Right ventricle myocardium inferior (tissue), 1 donor: ENCODE data around the gene CCR4. TPM values are rescaled to one million over a fixed set of nuclear protein-coding genes. Genes with fewer than 3 reads are reported as not detected.
"Not testable (repeated sequence)": the region's sequence is repeated elsewhere in the genome, so short reads cannot be mapped to it uniquely, and the experiment has no call there.

Experiments used
- ATAC-seq: fragments of 200-7000 bp; cut with Tn5 transposase; one replicate; pipeline ENCODE4 v1.9.1; 2020; ENCODE audit warnings: mild to moderate bottlenecking, moderate library complexity
- DNase-seq: peaks from one replicate; pipeline ENCODE4 v3.0.0; 2021; ENCODE audit errors: missing footprints
- intact Hi-C: fragments of 100-400 bp; cut with DNase I; formaldehyde crosslinking; loops from one replicate; pipeline ENCODE4 v1.11.0; 2022
- long read RNA-seq: library from polyadenylated mRNA; unstranded; transcript quantifications from one replicate; pipeline ENCODE4 v2.0.0, GENCODE V29; 2021
- total RNA-seq: library from RNA; stranded (reverse); fragmentation: NEBNext Ultra II Directional; extraction: Animal tissue kit (Norgen Biotek cat#: 25700); gene quantifications from one replicate; pipeline ENCODE4 v1.2.1, GENCODE V29; 2021
- donor health status: DM: no; HTN: yes; CAD: no; lungs with severe emphysema.

Gene CCR4
- 0.08 TPM for total RNA-seq
- long read RNA-seq = 0 reads

GRCh38 chr3:32951410-32951811 lies at the start of gene CCR4:
CCR4 (plus strand) TSS chr3:32951644; CDS start chr3:32953423, 1,779 bp downstream.
- ATAC-seq (no peak), DNase-seq (no peak)
- intact Hi-C loops = no loop called here

- intact Hi-C loops = loop anchor here (5.0 kb wide), 1 partner anchor 171 kb away; no protein-coding TSS in a partner anchor
- not testable (repeated sequence) for ATAC-seq, DNase-seq
Observed at GRCh38 chr3:32902887-32903371, 48.5 kb upstream of the CCR4 start.

DNA sequence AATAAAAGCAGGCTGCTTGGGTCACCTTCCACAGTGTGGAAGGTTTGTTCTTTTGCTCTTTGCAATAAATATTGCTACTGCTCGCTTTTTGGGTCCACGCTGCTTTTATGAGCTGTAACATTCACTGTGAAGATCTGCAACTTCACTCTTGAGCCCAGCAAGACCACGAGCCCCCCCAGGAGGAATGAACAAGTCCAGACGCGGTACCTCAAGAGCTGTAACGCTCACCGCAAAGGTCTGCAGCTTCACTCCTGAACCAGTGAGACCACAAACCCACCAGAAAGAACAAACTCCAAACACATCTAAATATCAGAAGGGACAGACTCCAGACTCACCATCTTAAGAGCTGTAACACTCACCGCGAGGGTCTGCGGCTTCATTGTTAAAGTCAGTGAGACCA lies 47.5 kb upstream of the CCR4 start:
- ATAC-seq = no peak
- DNase-seq = no peak
- intact Hi-C loops = loop anchor here (5.0 kb wide), 1 partner anchor 172 kb away; no protein-coding TSS in a partner anchor

GRCh38 chr3:32909999-32910398 lies 41.4 kb upstream of the CCR4 start:
- intact Hi-C loops = no loop called here
- DNase-seq = no peak
- ATAC-seq = no peak

DNA sequence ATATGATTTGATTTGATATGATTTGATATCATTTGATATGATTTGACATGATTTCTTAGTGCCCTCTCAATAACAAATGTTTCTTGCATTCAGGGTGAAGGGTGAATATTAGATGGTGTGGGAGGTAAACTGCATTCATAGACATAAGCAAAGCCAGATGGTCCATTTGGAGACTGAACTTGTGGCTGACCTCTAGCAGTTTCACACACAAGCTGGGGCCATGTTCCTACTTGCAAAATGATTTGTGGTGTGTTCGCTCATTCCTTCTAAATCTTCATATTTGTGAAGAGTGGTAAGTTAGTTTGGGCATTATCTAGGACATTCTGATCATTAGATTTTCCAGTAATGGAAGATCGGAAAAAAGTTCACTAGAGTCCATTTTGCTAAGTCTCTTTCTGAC lies 40.5 kb upstream of the CCR4 start:
- DNase-seq = no peak
- intact Hi-C loops = no loop called here
- no peak for ATAC-seq

GRCh38 chr3:32912046-32912445 lies 39.4 kb upstream of the CCR4 start:
- ATAC-seq (no peak), DNase-seq (no peak)
- intact Hi-C loops = no loop called here

- peak; percentile 86 for ATAC-seq
- no peak for DNase-seq
- intact Hi-C loops = no loop called here
Observed at GRCh38 chr3:32913790-32914446, 37.5 kb upstream of the CCR4 start.

GRCh38 chr3:32919920-32920319 lies 31.5 kb upstream of the CCR4 start:
- ATAC-seq = no peak
- DNase-seq = no peak
- intact Hi-C loops = no loop called here

- intact Hi-C loops = no loop called here
- no peak for ATAC-seq
- no peak for DNase-seq
Observed at GRCh38 chr3:32922078-32922477, 29.4 kb upstream of the CCR4 start.

DNA sequence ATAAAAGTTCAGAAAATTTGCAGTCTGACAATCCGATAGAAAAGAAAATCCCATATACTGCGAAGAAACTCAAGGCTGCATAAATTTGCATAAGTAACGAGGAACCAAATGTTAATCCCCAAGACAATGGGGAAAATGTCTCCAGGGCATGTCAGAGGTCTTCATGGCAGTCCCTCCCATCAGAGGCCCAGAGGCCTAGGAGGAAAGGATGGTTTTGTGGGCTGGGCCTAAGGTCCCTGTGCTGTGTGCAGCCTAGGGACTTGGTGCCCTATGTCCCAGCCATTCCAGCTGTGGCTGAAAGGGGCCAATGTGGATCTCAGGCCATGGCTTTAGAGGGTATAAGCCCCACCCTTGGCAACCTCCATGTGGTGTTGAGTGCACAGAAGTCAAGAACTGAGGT lies 21.3 kb upstream of the CCR4 start:
- intact Hi-C loops = no loop called here

DNA sequence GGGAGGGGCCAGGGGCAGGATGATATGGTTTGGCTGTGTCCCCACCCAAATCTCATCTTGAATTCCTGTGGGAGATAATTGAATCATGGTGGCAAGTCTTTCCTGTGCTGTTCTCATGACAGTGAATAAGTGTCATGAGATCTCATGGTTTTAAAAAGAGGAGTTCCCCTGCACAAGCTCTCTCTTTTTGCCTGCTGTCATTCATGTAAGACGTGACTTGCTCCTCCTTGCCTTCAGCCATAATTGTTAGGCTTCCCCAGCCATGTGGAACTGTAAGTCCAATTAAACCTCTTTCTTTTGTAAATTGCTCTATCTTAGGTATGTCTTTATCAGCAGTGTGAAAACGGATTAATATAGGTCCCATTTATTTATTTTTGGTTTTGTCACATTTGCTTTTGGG lies 20.2 kb upstream of the CCR4 start:
- DNase-seq, ATAC-seq, intact Hi-C loops: not testable (repeated sequence)

More for the DNA sequence above, 21.3 kb upstream of the CCR4 start:
- DNase-seq (no peak), ATAC-seq (no peak)

DNA sequence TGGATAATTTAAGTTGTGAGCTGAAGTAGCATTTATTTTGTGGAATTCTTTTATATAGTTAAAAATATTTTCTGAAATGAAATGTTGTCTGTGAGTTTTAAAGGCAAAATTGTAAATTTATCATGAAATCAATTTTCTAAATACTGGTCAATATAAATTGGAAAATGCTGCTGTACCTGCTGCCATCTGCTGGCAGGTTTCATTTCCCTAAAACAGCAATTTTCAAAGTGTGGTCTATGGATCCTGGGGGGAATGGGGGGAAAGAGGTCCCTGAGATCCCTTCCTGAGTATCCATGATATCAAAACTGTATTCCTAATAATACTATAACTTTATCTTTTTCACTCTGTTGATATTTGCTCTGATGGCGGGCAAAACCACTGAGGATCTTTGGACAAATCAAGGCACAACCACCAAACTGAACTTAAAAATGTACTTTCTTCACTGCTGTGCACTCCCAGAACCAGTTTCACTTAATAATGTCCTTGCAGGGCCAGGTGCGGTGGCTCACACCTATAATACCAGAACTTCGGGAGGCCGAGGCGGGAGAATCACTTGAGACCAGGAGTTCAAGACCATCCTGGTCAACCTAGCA lies 17.2 kb upstream of the CCR4 start:
- intact Hi-C loops = loop anchor here (2.0 kb wide), 1 partner anchor 201 kb away; no protein-coding TSS in a partner anchor
- DNase-seq = no peak

DNA sequence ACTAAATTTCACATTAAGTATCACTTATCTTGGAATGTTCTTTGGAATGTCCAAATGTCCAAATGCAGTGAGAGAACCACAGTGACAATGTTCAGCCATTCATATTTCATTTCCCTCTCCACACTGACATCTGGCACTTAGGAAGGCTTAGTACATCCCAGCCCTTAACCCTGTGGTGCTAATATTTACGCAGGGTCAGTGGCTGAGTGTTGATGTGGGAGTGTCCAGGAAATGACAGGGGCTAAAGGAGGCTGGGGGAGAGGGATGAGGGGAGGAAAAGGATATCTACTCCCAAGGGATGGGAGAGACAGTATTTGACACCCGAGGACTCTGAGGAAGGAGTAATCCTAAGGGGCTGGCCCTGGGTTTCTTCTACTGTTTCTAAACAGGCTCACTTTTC lies 14.1 kb upstream of the CCR4 start:
- DNase-seq = no peak
- intact Hi-C loops = no loop called here

More for the DNA sequence above, 17.2 kb upstream of the CCR4 start:
- ATAC-seq = no peak

GRCh38 chr3:32939531-32940284 lies 11.7 kb upstream of the CCR4 start:
- ATAC-seq, intact Hi-C loops, DNase-seq: not testable (repeated sequence)

More for the DNA sequence above, 14.1 kb upstream of the CCR4 start:
- no peak for ATAC-seq

DNA sequence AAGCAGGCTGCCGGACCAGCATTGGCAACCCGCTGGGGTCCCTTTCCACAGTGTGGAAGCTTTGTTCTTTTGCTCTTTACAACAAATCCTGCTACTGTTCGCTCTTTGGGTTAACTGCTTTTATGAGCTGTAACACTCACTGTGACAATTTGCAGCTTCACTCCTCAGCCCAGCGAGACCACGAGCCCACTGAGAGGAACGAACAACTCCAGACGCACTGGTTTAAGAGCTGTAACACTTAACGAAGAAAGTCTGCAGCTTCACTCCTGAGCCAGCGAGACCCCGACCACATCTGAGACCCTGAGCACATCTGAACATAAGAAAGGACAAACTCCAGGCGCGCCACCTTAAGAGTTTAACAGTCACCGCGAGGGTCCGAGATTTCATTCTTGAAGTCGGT lies 10.7 kb upstream of the CCR4 start:
- intact Hi-C loops = no loop called here
- ATAC-seq = no peak
- DNase-seq = no peak

- DNase-seq (no peak), ATAC-seq (no peak)
- intact Hi-C loops = loop anchor here (5.0 kb wide), 2 partner anchors 127 to 427 kb away; no protein-coding TSS in a partner anchor
Observed at GRCh38 chr3:32945136-32945535, 6.3 kb upstream of the CCR4 start.

GRCh38 chr3:32945598-32945997 lies 5.8 kb upstream of the CCR4 start:
- DNase-seq, ATAC-seq: not testable (repeated sequence)
- intact Hi-C loops = loop anchor here (5.0 kb wide), 2 partner anchors 127 to 427 kb away; no protein-coding TSS in a partner anchor

- ATAC-seq (peak; percentile 16), DNase-seq (no peak)
- intact Hi-C loops = loop anchor here (5.0 kb wide), 2 partner anchors 125 to 425 kb away; no protein-coding TSS in a partner anchor
Observed at GRCh38 chr3:32946973-32947788, 4.3 kb upstream of the CCR4 start.
